Fibroblast of skin of right quadriceps (primary cell): Measurements from ENCODE around the gene SMIM41.

Source experiments
- DNase-seq: peaks from one replicate; pipeline ENCODE4 v3.0.0-alpha.2; 2013

The SMIM41 gene

DNA sequence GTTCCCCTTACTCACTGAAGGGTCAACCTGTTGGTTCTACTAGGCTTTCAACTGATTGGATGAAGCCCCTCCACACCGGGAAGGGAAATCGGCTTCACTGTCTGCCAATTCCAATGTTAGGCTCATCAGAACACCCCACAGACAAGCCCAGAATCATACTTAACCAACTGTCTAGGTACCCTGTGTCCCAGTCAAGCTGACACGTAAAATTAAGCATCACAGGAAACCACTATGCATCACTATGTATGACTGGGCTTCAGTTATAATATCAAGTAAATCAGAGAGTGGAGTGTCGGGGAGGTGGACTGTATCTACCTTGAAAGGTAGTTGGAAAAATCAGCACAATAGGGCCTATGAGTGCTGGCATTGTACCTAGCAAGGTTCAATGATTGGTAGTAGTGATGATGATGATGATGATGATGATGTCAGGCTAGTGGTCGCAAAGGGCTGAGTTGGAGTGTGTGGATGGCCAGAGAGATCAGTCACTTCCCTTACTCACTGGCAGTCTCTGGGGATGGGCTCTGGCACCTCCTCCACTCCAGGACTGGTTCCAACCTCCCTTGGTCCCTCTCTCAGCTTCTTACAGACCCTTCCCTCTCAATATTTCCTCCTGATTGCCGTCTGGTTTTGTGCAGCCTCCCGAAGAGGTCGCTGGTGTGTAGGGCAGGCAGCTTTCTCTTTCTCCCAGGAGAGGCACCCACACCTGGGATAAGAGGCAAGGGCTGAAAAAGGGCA is 13.0 kb upstream of the SMIM41 start:
- DNase-seq = no peak

DNA sequence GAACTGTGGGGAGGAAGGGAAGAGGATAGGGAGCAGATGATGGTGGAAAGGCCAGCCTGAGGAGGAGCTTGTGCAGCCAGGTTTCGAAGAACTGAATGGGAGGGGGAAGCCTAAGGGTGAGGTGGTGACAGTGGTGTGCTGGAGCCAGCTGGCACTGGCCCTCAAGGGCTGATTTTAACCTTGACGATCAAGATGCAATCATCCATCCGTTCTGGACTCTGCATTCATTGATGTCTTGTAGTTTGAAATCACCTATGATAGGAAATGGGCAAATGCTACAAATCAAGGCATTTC is 12.5 kb upstream of the SMIM41 start:
- no peak for DNase-seq

DNA sequence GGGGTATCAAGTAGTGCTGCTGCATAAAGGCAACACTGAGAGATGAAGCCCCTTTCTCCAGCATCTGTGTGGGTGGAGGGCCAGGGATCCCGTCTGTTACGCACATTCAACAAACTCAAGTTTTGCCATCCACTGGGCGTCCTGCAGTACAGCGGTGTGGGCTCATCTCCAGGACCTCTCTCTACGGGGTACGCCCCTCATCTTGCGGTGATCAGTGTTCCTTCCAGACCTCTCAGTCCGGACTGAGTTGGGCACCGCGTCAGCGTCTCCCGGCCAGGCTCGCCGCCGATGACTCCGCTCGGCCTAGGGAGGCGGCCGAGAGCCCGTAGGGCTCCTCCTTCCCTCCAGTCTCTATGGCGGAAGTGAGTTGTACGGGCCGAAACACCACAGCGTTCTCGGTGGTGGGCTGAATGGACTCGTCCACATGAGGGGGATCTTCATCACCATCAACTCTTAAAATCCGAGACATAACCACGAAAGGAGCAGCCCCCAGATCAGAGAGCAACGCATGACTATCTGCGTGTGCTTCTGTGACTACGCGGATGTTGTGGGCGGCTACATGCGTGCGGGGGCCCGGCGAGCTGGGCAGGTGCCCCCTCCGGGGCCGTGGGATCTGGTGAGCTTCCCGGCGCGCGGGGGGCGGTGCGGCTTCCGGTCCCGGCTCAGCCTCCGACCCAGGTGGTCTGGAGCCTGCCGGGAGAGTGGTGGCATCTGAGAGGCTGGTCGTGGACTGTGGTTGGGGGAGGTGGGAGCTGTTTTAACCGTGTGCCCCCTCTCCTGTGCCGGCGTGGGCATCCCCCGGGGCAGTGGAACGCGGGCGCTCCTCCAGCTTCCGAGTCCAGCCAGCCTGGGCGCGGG is 9.9 kb upstream of the SMIM41 start, which contains the start of gene ATG101:
Gene ATG101 (plus strand): TSS at position 652 of the 858 bp plus-strand sequence. CDS start 3,673 bp downstream, outside the sequence.
- DNase-seq = peak; percentile 96

DNA sequence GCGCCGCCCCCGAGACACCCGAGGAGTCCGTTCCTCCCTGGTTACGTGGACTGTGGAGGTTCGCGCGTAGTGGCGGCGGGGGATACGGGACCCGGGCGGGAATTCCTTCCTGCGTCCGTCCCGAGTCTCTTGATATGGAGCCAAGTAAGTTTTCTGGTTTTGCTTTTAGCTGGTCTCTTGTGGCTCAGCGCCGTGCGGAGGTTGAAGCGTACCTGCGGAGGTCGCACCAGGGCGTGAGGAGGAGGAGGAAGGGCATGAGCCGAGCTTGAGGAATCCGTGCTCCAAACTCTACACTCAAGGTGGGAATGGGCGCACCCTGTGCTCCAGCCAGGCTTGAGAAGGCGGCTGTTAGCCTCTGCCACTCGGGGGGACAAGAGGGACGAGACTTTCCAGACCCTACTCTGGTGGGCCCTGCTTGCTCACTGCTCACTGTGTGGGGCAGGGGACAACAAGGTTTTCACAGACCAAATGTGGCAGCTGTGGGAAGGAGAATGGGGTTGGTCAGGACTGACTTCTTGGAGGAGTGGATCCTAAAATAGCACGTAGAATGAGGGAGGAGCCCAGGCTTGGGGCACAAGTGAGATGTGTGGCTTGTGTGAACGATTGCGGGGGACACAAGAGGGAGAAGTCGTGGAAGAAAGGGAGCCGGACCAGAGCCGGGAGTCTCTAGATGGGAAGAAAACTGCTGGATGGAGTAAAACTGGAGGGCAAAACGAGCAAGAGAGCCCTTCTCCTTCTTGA is 9.1 kb upstream of the SMIM41 start:
- no peak for DNase-seq

DNA sequence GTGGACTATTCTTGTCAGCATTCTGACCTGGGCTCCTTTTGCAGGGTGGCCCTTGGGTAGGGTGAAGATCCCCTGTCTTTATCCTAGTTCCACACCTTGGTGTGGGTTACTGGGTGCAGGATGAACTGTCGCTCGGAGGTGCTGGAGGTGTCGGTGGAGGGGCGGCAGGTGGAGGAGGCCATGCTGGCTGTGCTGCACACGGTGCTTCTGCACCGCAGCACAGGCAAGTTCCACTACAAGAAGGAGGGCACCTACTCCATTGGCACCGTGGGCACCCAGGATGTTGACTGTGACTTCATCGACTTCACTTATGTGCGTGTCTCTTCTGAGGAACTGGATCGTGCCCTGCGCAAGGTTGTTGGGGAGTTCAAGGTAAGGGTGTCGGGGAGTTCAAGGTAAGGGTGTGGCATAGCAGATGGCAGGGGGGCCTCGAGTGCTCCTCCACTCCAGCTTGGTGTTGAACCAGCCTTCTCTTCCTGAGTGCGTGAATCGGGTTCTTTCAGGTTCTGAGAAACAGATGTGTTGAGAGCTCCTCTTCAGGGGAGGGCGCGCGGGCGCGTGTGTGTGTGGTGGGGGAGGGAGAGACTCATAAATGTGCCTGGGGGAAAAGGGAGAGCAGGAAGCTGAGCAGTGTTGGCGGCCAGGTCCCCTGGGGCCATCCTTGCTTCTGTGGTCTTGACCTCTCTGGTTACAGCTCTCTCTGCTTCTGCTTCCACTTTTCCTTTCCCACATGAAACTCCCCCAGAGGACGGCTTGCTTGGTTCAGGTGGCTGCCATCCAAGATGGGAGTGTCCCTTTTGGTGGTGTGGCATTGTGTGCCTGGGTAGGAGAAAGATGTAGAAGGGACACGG is 5.7 kb upstream of the SMIM41 start:
- DNase-seq = peak; percentile 77

DNA sequence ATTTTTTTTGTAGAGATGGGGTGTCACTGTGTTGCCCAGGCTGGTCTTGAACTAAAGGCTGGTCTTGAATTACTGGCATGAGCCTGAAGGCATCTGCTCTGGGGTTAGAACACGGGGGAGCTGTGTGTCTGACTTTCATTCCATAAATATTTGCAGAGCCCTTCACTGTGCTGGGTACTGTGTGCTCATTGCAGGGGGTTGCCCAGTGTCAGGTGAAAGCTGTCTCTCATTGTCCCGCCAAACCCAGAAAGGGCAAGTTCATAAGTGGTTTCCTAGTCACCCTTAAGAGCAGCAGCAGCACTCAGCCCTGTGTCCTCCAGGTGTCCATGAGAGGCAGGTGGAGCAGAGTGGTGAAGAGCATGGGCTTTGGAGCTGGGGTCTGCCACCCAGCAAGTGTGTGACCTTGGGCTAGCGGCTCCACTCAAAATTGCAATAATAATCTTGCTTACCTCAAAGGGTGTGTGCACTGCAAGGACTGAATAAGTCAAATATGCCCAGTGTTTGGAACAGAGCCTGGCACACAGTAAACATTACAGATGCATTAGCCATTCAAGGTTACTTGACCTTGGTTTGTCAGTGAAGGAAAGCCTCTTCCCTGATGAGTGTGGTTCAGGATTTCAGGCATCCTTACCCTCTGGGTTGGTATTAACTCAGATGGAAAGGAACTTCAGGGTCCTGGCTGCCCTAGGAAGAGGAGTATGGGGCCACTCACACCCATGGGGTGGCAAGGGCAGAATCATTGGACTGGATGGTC is 4.4 kb upstream of the SMIM41 start:
- no peak for DNase-seq

DNA sequence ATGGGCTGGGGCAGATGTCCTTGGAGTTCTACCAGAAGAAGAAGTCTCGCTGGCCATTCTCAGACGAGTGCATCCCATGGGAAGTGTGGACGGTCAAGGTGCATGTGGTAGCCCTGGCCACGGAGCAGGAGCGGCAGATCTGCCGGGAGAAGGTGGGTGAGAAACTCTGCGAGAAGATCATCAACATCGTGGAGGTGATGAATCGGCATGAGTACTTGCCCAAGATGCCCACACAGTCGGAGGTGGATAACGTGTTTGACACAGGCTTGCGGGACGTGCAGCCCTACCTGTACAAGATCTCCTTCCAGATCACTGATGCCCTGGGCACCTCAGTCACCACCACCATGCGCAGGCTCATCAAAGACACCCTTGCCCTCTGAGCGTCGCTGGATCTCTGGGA is 2.7 kb upstream of the SMIM41 start:
- no peak for DNase-seq

DNA sequence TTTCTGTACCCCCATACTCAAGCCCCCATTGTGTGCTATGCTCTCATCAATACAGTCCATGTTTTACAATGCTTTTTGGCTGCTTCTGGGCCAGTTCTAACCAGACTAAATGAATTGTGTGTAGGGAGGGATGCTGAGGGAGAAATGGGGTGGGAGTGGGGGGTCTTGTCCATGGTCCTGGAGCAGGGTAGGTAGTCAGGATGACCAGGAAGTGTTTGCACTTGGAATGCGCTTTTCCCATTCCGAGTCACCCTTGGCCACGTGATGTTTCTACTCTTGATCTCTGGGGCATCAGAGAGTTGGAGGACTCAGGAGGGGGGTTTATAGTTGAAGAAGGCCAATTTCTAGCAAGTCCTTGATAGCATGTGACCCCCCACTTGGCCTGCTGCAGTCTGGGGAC is 1.2 kb upstream of the SMIM41 start:
- DNase-seq = no peak

DNA sequence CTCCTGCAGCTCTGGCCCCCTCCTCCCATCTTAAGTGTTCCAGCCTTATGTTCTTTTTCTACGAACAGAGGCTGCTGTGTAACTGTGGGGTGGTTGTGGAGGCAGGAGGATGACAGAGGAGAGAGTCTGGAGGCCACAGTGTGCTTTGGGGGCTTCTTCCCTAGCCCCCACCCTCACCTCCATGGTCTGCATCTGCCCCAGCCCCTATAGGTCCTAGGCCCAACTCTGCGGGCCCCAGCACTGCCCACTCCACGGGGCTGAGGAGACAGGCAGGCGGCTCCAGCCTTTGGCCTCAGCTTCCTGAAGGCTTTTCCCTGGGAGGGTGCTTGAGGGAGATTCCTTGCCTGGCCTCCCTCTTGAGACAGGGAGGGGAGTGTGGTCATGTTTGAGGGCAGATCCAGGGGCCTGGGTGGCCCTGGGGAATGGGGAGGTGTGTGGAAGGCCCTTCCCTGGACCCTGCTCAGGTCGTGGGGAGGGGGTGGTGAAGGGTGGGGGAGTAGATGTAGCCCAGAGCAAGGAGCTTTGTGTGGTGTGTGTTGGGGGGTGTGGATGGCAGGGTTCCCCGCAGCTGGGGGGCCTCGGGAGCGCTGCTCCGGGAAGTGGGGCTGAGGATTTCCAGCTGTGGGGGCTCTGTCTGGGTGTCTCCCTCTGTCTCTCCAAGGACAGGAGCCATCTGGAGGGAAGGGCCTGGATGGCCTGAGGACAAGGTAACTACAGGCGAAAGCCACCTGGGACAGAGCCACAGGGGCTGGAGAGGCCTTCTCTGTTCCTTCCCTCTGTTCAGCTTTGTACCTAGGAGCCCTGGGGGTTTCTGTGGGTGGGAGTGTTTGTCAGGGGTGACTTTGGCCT is 1.1 kb downstream of the SMIM41 start:
- no peak for DNase-seq

DNA sequence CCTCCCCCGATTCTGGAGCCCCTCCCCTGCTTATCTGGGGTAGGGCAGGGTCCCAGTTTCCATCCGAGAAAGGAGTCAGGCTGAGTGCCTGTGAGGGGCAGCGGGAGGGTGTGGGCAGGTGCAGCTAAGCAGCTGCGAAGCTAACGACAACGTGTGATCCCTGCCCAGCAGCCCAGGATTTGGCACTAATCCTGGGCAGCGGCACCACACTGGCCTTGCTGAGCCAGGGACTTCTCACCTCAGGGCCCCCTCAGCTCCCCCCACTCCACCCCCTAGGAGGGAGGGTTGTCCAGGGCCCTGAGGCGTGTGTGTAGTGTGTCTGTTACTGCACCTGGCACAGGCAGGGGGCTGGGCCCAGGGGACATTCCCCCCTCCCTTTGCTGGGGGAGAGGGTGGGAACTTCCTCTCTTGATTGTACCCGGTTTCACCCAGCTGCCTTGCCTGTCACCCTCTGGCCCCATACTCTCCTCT is 1.8 kb downstream of the SMIM41 start:
- DNase-seq = no peak

DNA sequence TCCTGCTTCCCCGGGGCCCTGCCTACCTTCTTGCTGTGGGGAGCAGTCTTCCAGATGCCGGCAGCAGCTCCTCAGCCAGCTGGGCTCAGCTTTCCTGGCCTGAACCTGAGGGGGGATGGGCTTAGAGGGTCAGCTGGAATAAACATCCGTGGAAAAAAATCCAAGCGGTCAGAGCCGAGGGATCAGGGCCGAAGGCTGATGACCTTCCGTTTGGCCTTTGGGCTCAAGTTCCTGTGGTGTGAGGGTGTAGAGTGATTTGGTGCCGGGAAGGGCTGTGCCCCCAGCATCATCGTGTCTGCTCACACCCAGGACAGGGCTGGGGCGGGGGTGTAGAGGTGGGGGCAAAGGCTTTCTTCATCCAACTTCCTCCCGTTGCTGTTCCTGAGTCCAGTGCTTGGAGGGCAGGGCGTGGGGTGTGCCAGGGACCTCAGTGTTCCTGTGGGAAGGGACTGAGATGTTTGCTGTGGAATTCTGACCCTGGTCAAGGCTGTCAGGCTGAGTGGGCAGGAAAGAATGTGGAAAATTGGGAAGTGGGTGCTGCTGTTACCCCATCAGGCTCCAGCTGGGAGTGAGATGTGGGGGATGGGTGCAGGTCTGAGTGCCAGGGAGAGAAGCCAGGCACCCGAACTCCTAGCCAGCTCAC is 2.6 kb downstream of the SMIM41 start:
- DNase-seq = no peak

DNA sequence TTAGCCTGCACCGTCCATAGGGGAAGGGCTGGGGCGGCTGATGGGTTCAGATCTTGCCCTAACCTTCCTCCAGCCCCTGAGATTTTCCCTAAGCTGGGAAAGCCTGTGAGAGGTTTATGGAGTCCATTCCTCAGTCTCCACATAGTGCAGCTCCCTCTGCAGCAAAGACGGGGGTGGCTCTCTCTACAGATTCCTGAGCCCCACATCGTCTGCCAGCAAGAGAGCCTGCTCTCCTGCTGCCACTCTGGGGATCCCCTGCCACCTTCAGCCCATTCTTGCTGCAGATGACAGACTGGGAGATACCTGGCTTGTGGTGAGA is 3.1 kb downstream of the SMIM41 start:
- no peak for DNase-seq

DNA sequence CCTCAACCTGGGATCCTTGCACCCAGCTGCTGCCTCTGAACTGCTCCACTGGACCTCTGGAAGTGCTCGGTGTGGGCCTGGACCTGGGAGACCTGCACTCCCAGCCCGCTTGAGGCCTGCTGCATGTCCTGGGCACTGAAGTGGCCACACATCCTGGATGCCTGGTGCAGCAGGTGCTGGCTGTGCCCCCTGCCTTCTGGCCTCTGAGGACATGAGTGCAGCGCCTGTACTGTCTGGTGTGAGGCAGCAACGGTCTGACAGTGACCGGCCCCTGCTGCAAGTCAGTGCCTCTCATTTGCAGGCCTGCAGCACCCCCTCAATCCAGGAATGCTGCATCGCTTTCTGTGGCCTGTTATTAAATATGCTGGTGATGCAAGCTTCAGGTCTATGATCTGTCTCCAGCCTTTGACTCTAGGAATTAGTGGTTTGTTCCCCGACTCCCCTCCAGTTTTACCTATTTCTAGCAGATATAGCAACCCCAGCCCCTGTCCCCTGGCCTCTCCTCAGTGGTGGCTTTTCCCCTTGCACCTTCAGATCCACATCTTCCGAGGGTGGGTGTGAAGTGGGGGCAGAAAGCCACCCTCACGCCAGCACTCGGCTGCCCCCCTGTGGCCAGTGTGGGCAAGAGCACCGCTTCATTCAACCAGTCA is 3.6 kb downstream of the SMIM41 start:
- peak; percentile 53 for DNase-seq

DNA sequence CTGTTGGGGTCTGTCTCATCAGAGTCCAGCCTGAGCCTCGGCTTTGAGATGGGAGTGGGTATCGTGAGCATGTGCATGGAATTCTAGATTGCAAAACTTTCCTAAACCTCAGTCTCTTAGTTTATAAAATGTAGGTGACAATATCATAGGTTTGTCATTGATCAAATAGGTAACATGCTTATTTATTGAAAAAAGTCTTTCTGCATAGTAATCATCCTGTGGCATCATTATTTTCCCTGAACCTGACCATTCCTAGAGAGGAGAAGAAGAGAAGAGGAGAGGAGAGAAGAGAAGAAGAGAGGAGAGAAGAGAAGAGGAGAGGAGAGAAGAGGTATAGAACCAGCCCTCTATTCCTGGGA is 4.1 kb downstream of the SMIM41 start:
- no peak for DNase-seq

DNA sequence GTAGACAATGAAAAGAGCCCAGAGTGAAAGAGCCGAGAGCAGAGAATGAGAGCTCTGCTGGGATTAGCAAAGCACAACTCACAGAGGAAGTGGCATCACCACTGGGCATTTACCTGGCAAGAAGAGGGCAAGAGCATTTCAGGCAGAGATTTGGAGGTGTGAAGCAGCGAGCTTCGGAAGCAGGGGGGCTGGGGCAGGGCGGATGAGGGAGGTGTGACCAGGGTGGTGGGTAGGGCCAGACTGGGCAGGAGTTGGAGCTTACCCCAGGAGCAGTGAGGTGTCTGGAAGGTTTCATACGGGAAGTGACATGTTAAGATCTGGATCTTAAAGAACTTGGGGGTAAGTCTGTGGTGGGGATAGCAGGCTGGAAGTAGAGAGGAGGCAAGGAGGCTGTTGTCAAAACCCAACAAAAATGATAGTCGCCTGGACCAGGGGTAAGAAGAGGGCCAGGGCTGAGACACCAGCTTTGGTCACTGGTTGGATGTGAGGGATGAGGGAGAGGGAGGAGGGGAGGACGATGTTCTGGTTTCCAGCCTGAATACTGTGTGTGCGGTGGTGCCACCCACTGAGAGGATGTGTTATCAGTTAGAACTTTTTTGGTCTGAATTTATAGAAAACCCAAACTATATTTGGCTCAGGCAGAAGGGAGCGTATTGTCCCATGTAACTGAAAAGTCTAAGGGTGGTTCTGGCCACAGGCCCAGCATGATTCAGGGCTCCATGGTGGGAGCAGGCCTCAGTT is 5.2 kb downstream of the SMIM41 start:
- no peak for DNase-seq

DNA sequence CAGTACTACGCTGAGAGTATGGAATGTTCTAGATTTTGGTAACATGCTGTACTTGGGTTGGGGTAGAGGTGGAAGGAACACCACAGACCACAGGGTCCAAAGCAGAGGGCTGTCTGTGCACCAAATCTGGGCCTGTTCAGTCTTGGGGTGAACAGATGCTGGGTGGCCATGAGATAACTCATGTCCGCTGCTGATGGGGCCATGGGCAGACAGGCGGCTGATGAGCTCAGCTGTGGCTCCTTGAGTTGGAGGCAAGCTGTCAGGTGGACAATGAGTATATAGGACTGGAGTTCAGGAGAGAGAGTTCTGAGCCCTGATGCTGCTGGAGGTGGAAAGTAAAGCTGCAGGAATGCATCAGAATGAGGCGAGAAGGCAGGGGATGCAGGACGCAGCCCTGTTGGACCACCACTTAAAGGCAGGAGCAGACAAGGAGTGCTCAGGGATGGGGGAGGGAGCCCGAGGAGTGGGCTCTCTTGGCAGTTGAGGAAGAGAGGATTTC is 6.2 kb downstream of the SMIM41 start:
- no peak for DNase-seq

DNA sequence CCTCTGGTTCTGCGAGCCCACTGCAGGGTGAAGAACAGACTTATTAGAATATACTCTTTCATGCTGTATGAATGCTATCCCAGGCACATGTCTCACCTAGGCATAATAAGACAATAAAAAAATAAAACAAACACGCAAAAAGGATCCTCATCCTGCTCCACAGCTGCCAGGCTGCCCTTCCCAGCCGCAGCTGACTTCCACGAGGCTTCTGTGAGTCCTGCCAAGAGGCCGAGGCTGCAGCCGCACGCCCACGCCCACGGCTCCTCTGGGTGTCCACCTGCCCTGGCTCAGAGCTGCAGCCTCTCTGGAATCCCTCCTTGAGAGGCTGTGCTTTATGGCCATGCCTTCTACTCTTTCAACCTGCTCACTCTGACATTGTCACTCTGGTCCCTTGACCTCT is 6.9 kb downstream of the SMIM41 start:
- DNase-seq = no peak

DNA sequence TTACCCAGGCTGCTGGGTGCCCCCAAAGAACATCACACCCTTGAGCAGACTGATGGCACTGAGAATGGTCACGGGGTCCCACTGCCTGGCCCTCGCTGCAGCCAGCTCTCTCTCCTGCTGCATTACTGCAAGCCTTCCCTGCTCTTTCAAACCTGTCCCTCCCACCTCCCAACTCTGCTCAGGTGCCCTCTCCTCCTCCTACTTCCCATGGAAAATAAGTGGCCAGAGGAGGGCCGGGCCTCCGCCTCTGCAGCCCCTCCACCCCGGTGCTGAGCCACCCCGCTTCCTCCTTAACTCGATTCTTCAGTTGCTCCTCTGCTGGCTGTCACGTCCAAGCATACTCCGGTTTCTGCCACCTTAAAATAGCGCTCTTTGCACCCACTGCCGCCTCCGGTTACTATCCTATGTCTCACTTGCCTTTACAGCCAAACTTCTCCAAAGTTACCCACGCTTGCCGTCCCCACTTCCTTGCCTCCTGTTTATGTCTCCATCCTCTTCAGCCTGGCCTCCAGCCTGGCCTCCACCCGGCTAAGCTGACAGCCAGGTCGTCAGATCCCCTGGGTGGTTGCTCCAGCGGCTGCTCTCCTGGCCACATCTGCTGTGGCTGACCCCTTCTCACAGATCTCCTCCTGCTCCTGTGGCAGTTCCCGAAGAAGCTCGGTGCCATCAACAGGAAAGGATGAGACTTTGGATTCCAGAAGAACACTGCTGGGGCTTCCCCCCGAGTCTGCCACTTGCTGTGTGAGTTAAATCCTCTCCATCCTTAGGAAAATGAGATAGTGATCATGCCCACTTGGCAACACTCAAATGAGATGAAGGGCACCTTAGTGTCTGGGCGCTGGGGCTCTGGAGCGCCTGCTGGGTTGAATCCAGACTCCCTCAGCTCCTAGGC is 7.7 kb downstream of the SMIM41 start:
- DNase-seq = no peak
